Measurements from ENCODE around the gene FARS2. TPM values are rescaled to one million over a fixed set of nuclear protein-coding genes. Genes with fewer than 3 reads are reported as not detected.

The FARS2 gene
- total and polyA plus RNA-seq, 2 experiments from 2014 or later: 9.9 to 15.4 TPM

DNA sequence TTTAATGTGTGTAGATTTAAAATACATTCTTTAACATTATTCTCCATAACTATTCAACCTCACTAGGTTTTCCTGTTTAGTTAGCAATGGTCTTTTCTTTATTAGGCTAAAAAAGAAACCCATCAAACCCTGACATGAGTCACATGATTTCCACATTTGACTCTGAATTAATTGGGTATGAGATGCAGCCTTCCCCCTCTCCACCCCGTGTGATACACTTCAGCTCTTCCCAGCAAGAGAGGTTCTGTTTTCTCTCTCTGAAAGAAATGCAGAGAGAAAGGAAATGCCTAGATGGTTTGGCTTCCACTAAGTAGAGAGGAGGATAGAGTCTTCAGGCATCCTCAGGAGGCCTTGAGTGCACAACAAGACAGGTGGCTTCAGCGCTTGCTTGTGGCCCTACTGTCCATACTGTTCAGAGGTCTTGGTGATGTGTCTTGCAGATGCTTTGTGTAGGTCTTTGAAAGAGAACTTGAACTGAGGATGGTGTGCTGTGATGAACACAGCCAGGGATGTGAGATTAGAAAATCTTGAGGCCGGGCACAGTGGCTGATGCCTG lies 17.3 kb downstream of the FARS2 start:
- no peaks in the 10 kb centered on the region for H3K27me3 ChIP-seq
- no peak for DNase-seq (ENCODE audit: low spot score)
- no peak overlapping the region for H3K27ac ChIP-seq
- 91% methylated on average over 3 of the region's 3 CpGs for WGBS (ENCODE audit: low lambda C conversion rate, missing lambda C conversion rate)
- no peak overlapping the region for H2AFZ ChIP-seq
- no peaks in the 10 kb centered on the region for H3K9me2 ChIP-seq (replicated peaks; ENCODE audit: insufficient read depth)
- no peak overlapping the region for H3K4me3 ChIP-seq
- TF ChIP-seq, protein P1, sequence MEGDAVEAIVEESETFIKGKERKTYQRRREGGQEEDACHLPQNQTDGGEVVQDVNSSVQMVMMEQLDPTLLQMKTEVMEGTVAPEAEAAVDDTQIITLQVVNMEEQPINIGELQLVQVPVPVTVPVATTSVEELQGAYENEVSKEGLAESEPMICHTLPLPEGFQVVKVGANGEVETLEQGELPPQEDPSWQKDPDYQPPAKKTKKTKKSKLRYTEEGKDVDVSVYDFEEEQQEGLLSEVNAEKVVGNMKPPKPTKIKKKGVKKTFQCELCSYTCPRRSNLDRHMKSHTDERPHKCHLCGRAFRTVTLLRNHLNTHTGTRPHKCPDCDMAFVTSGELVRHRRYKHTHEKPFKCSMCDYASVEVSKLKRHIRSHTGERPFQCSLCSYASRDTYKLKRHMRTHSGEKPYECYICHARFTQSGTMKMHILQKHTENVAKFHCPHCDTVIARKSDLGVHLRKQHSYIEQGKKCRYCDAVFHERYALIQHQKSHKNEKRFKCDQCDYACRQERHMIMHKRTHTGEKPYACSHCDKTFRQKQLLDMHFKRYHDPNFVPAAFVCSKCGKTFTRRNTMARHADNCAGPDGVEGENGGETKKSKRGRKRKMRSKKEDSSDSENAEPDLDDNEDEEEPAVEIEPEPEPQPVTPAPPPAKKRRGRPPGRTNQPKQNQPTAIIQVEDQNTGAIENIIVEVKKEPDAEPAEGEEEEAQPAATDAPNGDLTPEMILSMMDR (IDR thresholded peaks at IDR 0.05; ENCODE audit: poor library complexity): no peak
- H3K79me2 ChIP-seq: peaks cover 12% of the 10 kb centered on the region
- no peaks in the 10 kb centered on the region for H3K4me1 ChIP-seq (ENCODE audit: insufficient read depth)
- H3K36me3 ChIP-seq (replicated peaks; ENCODE audit: insufficient read depth, low read depth): no peaks in the 10 kb centered on the region
- H3K9me3 ChIP-seq (ENCODE audit: low read depth): no peaks in the 10 kb centered on the region
- H4K20me1 ChIP-seq (ENCODE audit: insufficient read depth, poor library complexity, severe bottlenecking): no peaks in the 10 kb centered on the region
- H3K4me2 ChIP-seq: no peak overlapping the region

GRCh38 chr6:5279891-5280338 lies 18.6 kb downstream of the FARS2 start:
- no peak overlapping the region for H3K27ac ChIP-seq
- no peak for DNase-seq (ENCODE audit: low spot score)
- no peak for TF ChIP-seq EZH2 (IDR thresholded peaks at IDR 0.05; ENCODE audit: borderline replicate concordance)
- TF ChIP-seq EZH2phosphoT487 (IDR thresholded peaks at IDR 0.05; ENCODE audit: low read depth, severe bottlenecking, unreplicated experiment): no peak
- TF ChIP-seq, protein P1 (IDR thresholded peaks at IDR 0.05; ENCODE audit: poor library complexity): no peak

GRCh38 chr6:5280920-5281319 lies 19.6 kb downstream of the FARS2 start:
- Histone ChIP-seq H2AFZ (no peak overlapping the region), H3K27ac (no peak overlapping the region), H3K27me3 (no peaks in the 10 kb centered on the region), H3K4me3 (no peak overlapping the region), H3K4me2 (no peak overlapping the region), H4K20me1 (ENCODE audit: insufficient read depth, poor library complexity, severe bottlenecking) (no peaks in the 10 kb centered on the region), H3K9me3 (ENCODE audit: low read depth) (no peaks in the 10 kb centered on the region), H3K4me1 (ENCODE audit: insufficient read depth) (no peaks in the 10 kb centered on the region), H3K36me3 (replicated peaks; ENCODE audit: insufficient read depth, low read depth) (no peaks in the 10 kb centered on the region), H3K79me2 (peaks cover 12% of the 10 kb centered on the region), H3K9me2 (replicated peaks; ENCODE audit: insufficient read depth) (no peaks in the 10 kb centered on the region)
- 92% methylated on average over 2 of the region's 2 CpGs for WGBS (ENCODE audit: low lambda C conversion rate, missing lambda C conversion rate)
- TF ChIP-seq EZH2 (IDR thresholded peaks at IDR 0.05; ENCODE audit: borderline replicate concordance) (no peak), EZH2phosphoT487 (IDR thresholded peaks at IDR 0.05; ENCODE audit: low read depth, severe bottlenecking, unreplicated experiment) (no peak)
- TF ChIP-seq, protein P1 (IDR thresholded peaks at IDR 0.05; ENCODE audit: poor library complexity): no peak
- DNase-seq (ENCODE audit: low spot score): no peak

More at GRCh38 chr6:5279891-5280338, 18.6 kb downstream of the FARS2 start:
- H2AFZ ChIP-seq: no peak overlapping the region
- WGBS (ENCODE audit: low lambda C conversion rate, missing lambda C conversion rate): 95% methylated on average over 2 of the region's 2 CpGs
- H3K79me2 ChIP-seq: peaks cover 12% of the 10 kb centered on the region
- no peaks in the 10 kb centered on the region for H3K4me1 ChIP-seq (ENCODE audit: insufficient read depth)
- H3K9me3 ChIP-seq (ENCODE audit: low read depth): no peaks in the 10 kb centered on the region
- H3K36me3 ChIP-seq (replicated peaks; ENCODE audit: insufficient read depth, low read depth): no peaks in the 10 kb centered on the region
- no peaks in the 10 kb centered on the region for H3K27me3 ChIP-seq
- H3K4me2 ChIP-seq: no peak overlapping the region
- H4K20me1 ChIP-seq (ENCODE audit: insufficient read depth, poor library complexity, severe bottlenecking): no peaks in the 10 kb centered on the region
- no peaks in the 10 kb centered on the region for H3K9me2 ChIP-seq (replicated peaks; ENCODE audit: insufficient read depth)
- no peak overlapping the region for H3K4me3 ChIP-seq

Data from hepatocyte (in vitro differentiated cells).